Thyroid gland (tissue), 4 donors: ENCODE measurements around the gene CBL.

Experiments
- POLR2A ChIP-seq, 2 donors: fragments of 450-650 bp; IDR thresholded peaks; one replicate each; pipeline ENCODE4 v1.6.1; 2017; ENCODE audit warnings: antibody characterized with exemption in 2 of 2, mild to moderate bottlenecking in 2 of 2, moderate library complexity in 1 of 2
- TF ChIP-seq, protein P1 (sequence below), 6 experiments: fragments of 200-600 bp in 3 of 6; fragments of 450-650 bp in 3 of 6; sonication (generic) in 3 of 6; IDR thresholded peaks; one replicate each; pipeline ENCODE4 v1.5.1; 2016 to 2019; ENCODE audit warnings: antibody characterized with exemption in 6 of 6, mild to moderate bottlenecking in 2 of 6, inconsistent platforms in 1 of 6, moderate library complexity in 1 of 6

- TF ChIP-seq, protein P1, sequence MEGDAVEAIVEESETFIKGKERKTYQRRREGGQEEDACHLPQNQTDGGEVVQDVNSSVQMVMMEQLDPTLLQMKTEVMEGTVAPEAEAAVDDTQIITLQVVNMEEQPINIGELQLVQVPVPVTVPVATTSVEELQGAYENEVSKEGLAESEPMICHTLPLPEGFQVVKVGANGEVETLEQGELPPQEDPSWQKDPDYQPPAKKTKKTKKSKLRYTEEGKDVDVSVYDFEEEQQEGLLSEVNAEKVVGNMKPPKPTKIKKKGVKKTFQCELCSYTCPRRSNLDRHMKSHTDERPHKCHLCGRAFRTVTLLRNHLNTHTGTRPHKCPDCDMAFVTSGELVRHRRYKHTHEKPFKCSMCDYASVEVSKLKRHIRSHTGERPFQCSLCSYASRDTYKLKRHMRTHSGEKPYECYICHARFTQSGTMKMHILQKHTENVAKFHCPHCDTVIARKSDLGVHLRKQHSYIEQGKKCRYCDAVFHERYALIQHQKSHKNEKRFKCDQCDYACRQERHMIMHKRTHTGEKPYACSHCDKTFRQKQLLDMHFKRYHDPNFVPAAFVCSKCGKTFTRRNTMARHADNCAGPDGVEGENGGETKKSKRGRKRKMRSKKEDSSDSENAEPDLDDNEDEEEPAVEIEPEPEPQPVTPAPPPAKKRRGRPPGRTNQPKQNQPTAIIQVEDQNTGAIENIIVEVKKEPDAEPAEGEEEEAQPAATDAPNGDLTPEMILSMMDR (IDR thresholded peaks at IDR 0.05): peak; percentile 31 to 84 (median 61)
- no peak for TF ChIP-seq POLR2A (IDR thresholded peaks at IDR 0.05)
These were observed 132.3 kb downstream of the CBL start for GRCh38 chr11:119338318-119338890.
